Effector memory CD8-positive, alpha-beta T cell (primary cell): ENCODE results near the gene SEC14L5.
"Not testable (repeated sequence)": the region's sequence is repeated elsewhere in the genome, so short reads cannot be mapped to it uniquely, and the experiment has no call there.

ENCODE experiments used
- ATAC-seq: fragments of 150-1000 bp; cut with Tn5 transposase; replicated peaks from 2 replicates; pipeline ENCODE4 v1.10.0; 2021; ENCODE audit warnings: mild to moderate bottlenecking, moderate library complexity
- DNase-seq, 3 experiments: peaks; one replicate each; pipeline ENCODE4 v3.0.0; 2021
- H3K27ac Mint-ChIP-seq, 2 donors: one replicate each; pipeline ENCODE4 v1.8.0; 2022; ENCODE audit warnings: mild to moderate bottlenecking in 2 of 2, mixed read lengths in 2 of 2, moderate library complexity in 2 of 2
- H3K27me3 Mint-ChIP-seq, 2 donors: one replicate each; pipeline ENCODE4 v1.8.0; 2022; ENCODE audit warnings: mixed read lengths in 2 of 2
- H3K36me3 Mint-ChIP-seq: one replicate; pipeline ENCODE4 v1.8.0; 2022; ENCODE audit warnings: mild to moderate bottlenecking, moderate library complexity, mixed read lengths; ENCODE audit not compliant: insufficient read depth
- H3K4me1 Mint-ChIP-seq, 2 donors: one replicate each; pipeline ENCODE4 v1.8.0; 2022; ENCODE audit warnings: low read depth in 2 of 2, mixed read lengths in 2 of 2
- H3K4me3 Mint-ChIP-seq, 2 donors: one replicate each; pipeline ENCODE4 v1.8.0; 2022; ENCODE audit warnings: mild to moderate bottlenecking in 2 of 2, mixed read lengths in 2 of 2, moderate library complexity in 2 of 2
- H3K9me3 Mint-ChIP-seq, 2 donors: one replicate each; pipeline ENCODE4 v1.8.0; 2022; ENCODE audit warnings: mixed read lengths in 2 of 2

The SEC14L5 gene

DNA sequence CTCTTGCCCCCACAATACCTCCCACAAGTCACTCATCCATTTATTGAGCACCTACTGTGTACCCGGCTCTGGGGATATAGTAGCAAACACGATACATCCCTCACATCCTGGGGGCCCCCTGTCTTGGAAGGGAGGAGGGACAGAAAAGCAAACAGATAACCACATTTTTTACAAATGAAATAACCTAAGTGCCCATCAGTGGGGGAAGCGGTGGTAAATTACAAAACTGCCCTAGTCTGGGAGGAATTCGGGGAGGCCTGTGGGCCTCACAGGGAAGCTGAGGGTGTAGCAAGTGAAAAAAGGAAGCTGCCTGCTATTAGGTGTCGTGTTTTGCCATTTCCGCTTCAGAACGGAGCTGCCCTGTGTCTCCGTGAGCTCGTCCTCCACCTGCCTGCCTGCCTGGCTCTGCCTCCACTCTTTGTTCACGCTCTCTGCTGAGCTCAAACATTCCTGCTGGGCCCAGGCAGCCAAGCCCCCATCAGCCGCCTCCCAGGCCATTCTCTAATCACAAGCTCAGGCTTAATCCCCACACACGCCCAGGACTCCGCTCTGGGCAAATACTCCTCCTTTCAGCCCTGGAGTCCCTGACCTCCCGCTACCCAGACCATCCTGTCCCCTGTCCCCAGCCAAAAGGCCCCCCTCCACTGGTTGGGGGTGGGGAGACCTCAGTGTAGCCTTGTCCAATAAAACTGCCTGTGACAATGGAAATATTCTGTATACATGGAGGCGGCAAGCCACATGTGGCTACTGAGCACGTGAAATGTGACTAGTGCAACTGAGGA is 10.2 kb upstream of the SEC14L5 start:
- DNase-seq (no peak), ATAC-seq (no peak)
- Mint-ChIP-seq H3K27me3 (peaks cover 32 to 64% of the 10 kb centered on the region in 2 donors), H3K36me3 (no peaks in the 10 kb centered on the region), H3K9me3 (no peaks in the 10 kb centered on the region), H3K4me3 (no peak overlapping the region), H3K4me1 (peaks cover 0 to 2% of the 10 kb centered on the region in 2 donors), H3K27ac (no peak overlapping the region)

DNA sequence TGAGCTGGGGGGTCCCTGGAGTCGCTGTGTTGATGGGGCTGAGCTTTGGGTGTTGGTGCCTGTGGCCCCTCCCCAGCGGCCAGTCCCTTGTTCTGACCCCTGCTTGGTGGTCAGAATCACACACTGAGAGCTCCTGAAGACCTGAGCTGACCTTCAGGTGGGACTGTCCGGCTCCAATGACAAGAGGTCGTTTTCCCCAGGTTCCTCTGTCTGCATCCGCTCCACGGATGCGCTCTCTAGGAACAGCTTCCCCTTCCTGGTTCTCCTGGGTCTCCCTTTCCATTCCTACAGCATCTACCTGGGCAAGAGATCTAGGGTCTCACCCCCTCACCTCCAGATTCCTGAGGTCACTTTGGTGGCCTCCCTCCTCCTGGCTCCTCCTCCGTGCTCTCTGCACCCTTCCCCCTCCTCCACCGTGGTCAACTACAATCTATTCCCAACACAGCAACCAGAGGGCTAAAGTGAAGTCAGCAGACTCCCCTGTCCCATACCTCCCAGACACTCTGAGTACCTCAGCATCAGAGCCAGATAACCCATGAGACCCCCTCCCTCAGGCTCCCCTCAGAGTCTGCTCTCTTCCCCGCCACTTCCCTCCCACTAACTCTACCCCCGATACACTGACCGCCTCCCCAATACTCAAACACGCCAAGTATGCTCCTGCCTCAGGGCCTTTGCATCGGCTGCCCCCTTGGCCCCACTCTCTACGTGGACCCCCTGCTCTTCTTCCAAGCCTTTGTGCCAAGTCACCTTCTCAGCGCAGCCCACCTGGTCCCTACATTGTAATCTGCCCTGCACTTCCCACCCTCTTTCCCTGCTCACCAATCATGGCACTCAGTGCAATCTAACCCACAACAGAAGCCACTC is 9.0 kb upstream of the SEC14L5 start:
- Mint-ChIP-seq H3K36me3 (no peaks in the 10 kb centered on the region), H3K27me3 (peaks cover 32 to 68% of the 10 kb centered on the region in 2 donors), H3K27ac (no peak overlapping the region)

DNA sequence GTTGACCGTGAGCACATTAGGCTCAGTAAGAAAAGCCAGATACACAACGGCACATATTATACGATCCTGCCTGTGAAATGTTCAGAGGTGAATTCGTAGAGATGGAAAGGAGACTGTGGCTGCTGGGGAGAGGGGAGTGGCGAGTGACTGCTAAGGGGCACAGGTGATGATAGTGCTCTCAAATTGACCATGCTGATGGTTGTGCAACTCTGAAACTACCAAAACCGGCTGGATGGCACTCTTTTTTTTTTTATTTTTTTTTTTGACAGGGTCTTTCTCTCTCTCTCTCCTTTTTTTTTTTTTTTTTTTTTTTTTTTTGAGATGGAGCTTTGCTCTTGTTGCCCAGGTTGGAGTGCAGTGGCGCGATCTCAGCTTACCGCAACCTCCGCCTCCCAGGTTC is 8.1 kb upstream of the SEC14L5 start:
- Mint-ChIP-seq H3K36me3 (no peaks in the 10 kb centered on the region), H3K27ac (no peak overlapping the region), H3K27me3 (peaks cover 31 to 66% of the 10 kb centered on the region in 2 donors), H3K9me3 (no peaks in the 10 kb centered on the region), H3K4me1 (peaks cover 0 to 2% of the 10 kb centered on the region in 2 donors), H3K4me3 (no peak overlapping the region)
- ATAC-seq: no peak
- DNase-seq: no peak

More for the DNA sequence above, 9.0 kb upstream of the SEC14L5 start:
- H3K4me3 Mint-ChIP-seq: no peak overlapping the region
- ATAC-seq: no peak
- peaks cover 0 to 2% of the 10 kb centered on the region in 2 donors for H3K4me1 Mint-ChIP-seq
- DNase-seq: no peak
- no peaks in the 10 kb centered on the region for H3K9me3 Mint-ChIP-seq

DNA sequence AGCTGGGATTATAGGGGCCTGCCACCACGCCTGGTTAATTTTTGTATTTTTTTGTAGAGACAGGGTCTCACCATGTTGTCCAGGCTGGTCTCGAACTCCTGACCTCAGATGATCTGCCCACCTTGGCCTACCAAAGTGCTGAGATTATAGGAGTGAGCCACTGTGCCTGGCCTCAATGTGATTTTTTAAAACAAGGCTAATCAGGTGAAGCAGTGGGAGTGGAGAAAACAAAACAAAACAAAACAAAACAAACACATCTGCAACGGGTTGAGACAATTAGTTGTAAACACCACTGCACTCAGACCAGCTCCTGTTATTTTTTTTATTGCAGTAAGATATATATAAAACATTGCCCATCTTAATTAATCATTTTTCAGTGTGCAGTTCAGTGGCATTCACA is 6.5 kb upstream of the SEC14L5 start:
- ATAC-seq, H3K4me3 Mint-ChIP-seq, H3K27ac Mint-ChIP-seq, H3K4me1 Mint-ChIP-seq, DNase-seq, H3K36me3 Mint-ChIP-seq, H3K9me3 Mint-ChIP-seq: not testable (repeated sequence)
- H3K27me3 Mint-ChIP-seq: peaks cover 30 to 66% of the 10 kb centered on the region in 2 donors

DNA sequence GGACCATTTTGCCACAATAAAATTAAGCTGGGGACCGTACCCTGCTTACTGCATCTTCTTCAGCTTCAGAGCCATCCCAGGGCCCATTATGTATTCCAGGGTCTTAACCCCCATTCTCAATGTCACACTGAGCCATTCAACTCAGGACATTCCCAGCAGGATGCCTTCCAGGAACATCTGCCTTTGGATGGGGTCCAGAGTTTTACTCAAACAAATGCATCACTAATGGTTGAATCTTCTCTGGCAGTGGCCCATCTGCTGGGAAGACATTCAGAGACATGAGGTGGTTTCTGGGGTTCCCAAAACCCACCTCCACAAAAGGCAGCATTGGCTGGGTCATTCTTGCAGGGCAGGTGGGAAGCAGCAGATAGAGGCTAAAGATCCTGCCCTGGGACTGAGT is 3.4 kb upstream of the SEC14L5 start:
- H3K36me3 Mint-ChIP-seq: no peaks in the 10 kb centered on the region
- no peak for ATAC-seq
- peaks cover 45 to 66% of the 10 kb centered on the region in 2 donors for H3K27me3 Mint-ChIP-seq
- no peak overlapping the region for H3K4me3 Mint-ChIP-seq
- no peaks in the 10 kb centered on the region for H3K9me3 Mint-ChIP-seq
- H3K4me1 Mint-ChIP-seq: peaks cover 20% of the 10 kb centered on the region in 2 donors
- DNase-seq: no peak
- H3K27ac Mint-ChIP-seq: no peak overlapping the region

GRCh38 chr16:4957420-4957719 is 760 bp upstream of the SEC14L5 start:
- H3K9me3 Mint-ChIP-seq: no peaks in the 10 kb centered on the region
- H3K4me1 Mint-ChIP-seq: peaks cover 20% of the 10 kb centered on the region in 2 donors
- H3K27me3 Mint-ChIP-seq: peaks cover 48 to 83% of the 10 kb centered on the region in 2 donors
- no peaks in the 10 kb centered on the region for H3K36me3 Mint-ChIP-seq
- peak overlapping the region in 1 of 2 donors; percentile 10 for H3K27ac Mint-ChIP-seq
- ATAC-seq (no peak), DNase-seq (no peak)
- H3K4me3 Mint-ChIP-seq: peak overlapping the region; percentile 83 to 85

DNA sequence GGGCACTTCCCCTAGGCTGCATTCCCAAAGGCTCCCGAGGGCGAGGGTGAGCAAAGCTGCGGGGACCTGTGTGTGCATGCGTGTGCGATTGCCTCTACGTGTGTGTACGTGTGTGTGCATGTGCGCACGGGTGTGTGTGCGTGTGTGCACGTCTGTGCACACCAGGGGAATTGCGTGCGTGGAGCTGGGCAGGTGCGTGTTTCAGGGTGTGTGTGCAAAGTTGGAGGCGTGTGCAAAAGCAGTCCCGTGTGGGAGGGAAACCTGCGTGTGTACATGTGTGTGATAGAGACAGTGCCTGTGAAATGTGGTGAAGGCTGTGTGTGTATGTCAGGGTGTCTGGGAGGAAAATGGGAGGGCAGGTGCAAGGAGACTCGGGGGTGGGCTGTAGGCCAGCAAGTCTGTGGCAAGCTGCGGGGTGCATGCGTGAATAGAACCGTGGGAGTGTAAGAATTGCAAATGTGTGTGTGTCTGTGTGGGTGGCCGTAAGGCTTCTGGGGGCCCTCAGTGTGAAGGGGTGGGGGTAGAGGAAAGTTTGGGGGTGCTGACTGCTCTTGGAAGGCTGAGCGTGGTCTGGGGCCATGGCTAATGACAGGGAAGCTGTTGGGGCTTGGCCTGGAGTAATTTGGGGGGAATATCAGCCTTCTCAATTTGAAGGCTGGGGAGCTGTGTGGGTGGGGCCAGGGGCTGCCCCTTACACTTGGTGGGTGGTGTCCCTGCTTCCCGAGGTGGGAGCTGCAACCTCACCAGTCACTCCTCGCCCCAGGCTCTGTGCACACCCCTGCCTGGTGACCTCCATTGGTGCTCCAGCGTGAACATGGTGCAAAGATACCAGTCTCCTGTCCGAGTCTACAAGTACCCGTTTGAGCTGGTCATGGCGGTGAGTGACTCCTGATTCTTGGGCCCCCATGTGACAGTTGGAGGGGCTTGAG is 644 bp downstream of the SEC14L5 start:
- H3K9me3 Mint-ChIP-seq: no peaks in the 10 kb centered on the region
- no peak for ATAC-seq
- H3K36me3 Mint-ChIP-seq: no peaks in the 10 kb centered on the region
- H3K4me1 Mint-ChIP-seq: peaks cover 20% of the 10 kb centered on the region in 2 donors
- no peak for DNase-seq
- H3K27ac Mint-ChIP-seq: no peak overlapping the region
- peak overlapping the region; percentile 83 to 85 for H3K4me3 Mint-ChIP-seq
- peaks cover 53 to 88% of the 10 kb centered on the region in 2 donors for H3K27me3 Mint-ChIP-seq

DNA sequence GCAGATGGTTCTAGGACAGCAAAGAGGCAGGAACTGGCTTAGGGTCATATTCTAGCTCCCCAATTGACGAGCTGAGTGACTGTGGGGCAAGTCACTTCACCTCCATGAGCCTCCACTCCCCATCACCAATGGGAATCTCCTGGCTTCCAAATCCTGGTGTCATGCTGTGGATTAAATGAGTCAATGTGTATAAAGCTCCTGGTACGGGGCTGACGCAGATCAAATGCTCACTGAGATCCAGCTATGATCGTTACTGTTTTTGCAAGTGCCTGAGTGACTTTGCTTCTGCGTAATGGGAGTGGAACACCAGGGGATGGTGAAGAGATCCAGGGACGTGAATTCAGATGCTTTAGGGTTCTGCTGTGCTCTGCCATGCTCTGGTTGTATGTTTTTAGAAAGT is 2.4 kb downstream of the SEC14L5 start:
- Mint-ChIP-seq H3K9me3 (no peaks in the 10 kb centered on the region), H3K4me3 (no peak overlapping the region), H3K27ac (no peak overlapping the region), H3K36me3 (no peaks in the 10 kb centered on the region), H3K27me3 (peaks cover 42 to 87% of the 10 kb centered on the region in 2 donors), H3K4me1 (peaks cover 20% of the 10 kb centered on the region in 2 donors)
- no peak for ATAC-seq
- DNase-seq: no peak

GRCh38 chr16:4962716-4963115 is 4.6 kb downstream of the SEC14L5 start:
- Mint-ChIP-seq H3K36me3 (no peaks in the 10 kb centered on the region), H3K27ac (no peak overlapping the region), H3K4me1 (peaks cover 9 to 11% of the 10 kb centered on the region in 2 donors), H3K9me3 (no peaks in the 10 kb centered on the region), H3K4me3 (no peak overlapping the region), H3K27me3 (peaks cover 28 to 66% of the 10 kb centered on the region in 2 donors)
- DNase-seq: no peak
- no peak for ATAC-seq

DNA sequence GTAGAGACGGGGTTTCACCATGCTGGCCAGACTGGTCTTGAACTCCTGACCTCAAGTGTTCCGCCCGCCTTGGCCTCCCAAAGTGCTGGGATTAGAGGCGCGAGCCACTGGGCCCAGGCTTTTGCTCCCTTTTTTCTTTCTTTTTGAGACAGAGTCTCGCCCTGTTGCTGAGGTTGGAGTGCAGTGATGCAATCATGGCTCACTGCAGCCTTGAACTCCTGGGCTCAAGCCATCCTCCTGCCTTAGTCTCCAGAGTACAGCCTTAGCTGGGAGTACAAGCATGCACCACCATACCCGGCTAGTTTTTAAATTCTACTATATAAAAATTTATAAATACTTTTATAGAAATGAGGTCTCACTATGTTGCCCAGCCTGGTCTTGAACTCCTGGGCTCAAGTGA is 5.4 kb downstream of the SEC14L5 start:
- H3K27ac Mint-ChIP-seq, ATAC-seq, DNase-seq, H3K36me3 Mint-ChIP-seq, H3K4me3 Mint-ChIP-seq, H3K4me1 Mint-ChIP-seq, H3K9me3 Mint-ChIP-seq: not testable (repeated sequence)
- H3K27me3 Mint-ChIP-seq: peaks cover 22 to 57% of the 10 kb centered on the region in 2 donors

GRCh38 chr16:4966736-4967453 is 8.8 kb downstream of the SEC14L5 start:
- ATAC-seq (no peak), DNase-seq (no peak)
- Mint-ChIP-seq H3K27me3 (peaks cover 8 to 58% of the 10 kb centered on the region in 2 donors), H3K9me3 (no peaks in the 10 kb centered on the region), H3K4me3 (no peak overlapping the region), H3K36me3 (no peaks in the 10 kb centered on the region), H3K27ac (no peak overlapping the region), H3K4me1 (no peaks in the 10 kb centered on the region)

DNA sequence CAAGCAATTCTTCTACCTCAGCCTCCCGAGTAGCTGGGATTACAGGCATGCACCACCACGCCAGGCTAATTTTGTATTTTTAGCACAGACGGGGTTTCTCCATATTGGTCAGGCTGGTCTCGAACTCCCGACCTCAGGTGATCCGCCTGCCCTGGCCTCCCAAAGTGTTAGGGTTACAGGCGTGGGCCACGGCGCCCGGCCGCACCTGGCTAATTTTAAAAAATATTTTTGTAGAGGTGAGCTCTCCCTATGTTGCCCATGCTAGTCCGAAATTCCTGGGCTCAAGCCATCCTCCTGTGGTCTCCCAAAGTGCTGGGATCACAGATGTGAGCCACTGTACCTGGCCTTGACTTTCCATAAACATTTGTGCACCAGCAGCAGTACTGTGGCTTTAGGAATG is 10.1 kb downstream of the SEC14L5 start:
- ATAC-seq, DNase-seq, H3K9me3 Mint-ChIP-seq, H3K36me3 Mint-ChIP-seq, H3K4me3 Mint-ChIP-seq, H3K4me1 Mint-ChIP-seq, H3K27ac Mint-ChIP-seq: not testable (repeated sequence)
- H3K27me3 Mint-ChIP-seq: peaks cover 0 to 59% of the 10 kb centered on the region in 2 donors
